Measurements from ENCODE around the gene SLC24A5.

Gene SLC24A5

GRCh38 chr15:48112242-48112641 lies 8.5 kb upstream of the SLC24A5 start:
- peak in 1 of 2 experiments; percentile 5 for DNase-seq (ENCODE audit: low read depth in 2 of 2)

GRCh38 chr15:48119277-48119676 lies 1.5 kb upstream of the SLC24A5 start:
- no peak for DNase-seq (ENCODE audit: low read depth in 2 of 2)

GRCh38 chr15:48121849-48122248 lies 1.1 kb downstream of the SLC24A5 start:
- DNase-seq (ENCODE audit: low read depth in 2 of 2), result no peak

GRCh38 chr15:48126667-48127355 lies 6.0 kb downstream of the SLC24A5 start:
- DNase-seq (ENCODE audit: low read depth in 2 of 2), result no peak

GRCh38 chr15:48131324-48131723 lies 10.5 kb downstream of the SLC24A5 start:
- no peak for DNase-seq (ENCODE audit: low read depth in 2 of 2)

- DNase-seq (ENCODE audit: low read depth in 2 of 2), result no peak
Measured at GRCh38 chr15:48132874-48133273, 12.1 kb downstream of the SLC24A5 start.

GRCh38 chr15:48143856-48144255 lies 23.1 kb downstream of the SLC24A5 start:
- DNase-seq (ENCODE audit: low read depth in 2 of 2), result peak in 1 of 2 experiments; percentile 11

- DNase-seq (ENCODE audit: low read depth in 2 of 2), result peak in 1 of 2 experiments; percentile 5
Measured at GRCh38 chr15:48144889-48145288, 24.1 kb downstream of the SLC24A5 start.

GRCh38 chr15:48145923-48146322 lies 25.1 kb downstream of the SLC24A5 start:
- DNase-seq (ENCODE audit: low read depth in 2 of 2), result no peak

GRCh38 chr15:48147358-48147757 lies 26.6 kb downstream of the SLC24A5 start:
- DNase-seq (ENCODE audit: low read depth in 2 of 2), result no peak

GRCh38 chr15:48149858-48150257 lies 29.1 kb downstream of the SLC24A5 start:
- peak; percentile 32 to 40 for DNase-seq (ENCODE audit: low read depth in 2 of 2)

- DNase-seq (ENCODE audit: low read depth in 2 of 2), result no peak
Measured at GRCh38 chr15:48153526-48153925, 32.7 kb downstream of the SLC24A5 start.

- DNase-seq (ENCODE audit: low read depth in 2 of 2), result no peak
Measured at GRCh38 chr15:48168616-48169015, 47.8 kb downstream of the SLC24A5 start.

GRCh38 chr15:48170981-48171380 lies 50.2 kb downstream of the SLC24A5 start:
- DNase-seq (ENCODE audit: low read depth in 2 of 2), result no peak

GRCh38 chr15:48175126-48175525 lies 54.3 kb downstream of the SLC24A5 start:
- no peak for DNase-seq (ENCODE audit: low read depth in 2 of 2)

GRCh38 chr15:48176112-48176511 lies 55.3 kb downstream of the SLC24A5 start:
- no peak for DNase-seq (ENCODE audit: low read depth in 2 of 2)

- DNase-seq (ENCODE audit: low read depth in 2 of 2), result no peak
Measured at GRCh38 chr15:48176957-48177356, 56.2 kb downstream of the SLC24A5 start.

- no peak for DNase-seq (ENCODE audit: low read depth in 2 of 2)
Measured at GRCh38 chr15:48177383-48177765, 56.6 kb downstream of the SLC24A5 start.

GRCh38 chr15:48177766-48178647 lies 57.2 kb downstream of the SLC24A5 start, which contains the start of gene MYEF2:
Gene MYEF2, minus strand, starts transcription at chr15:48178295. Its CDS starts 58 bp downstream, at chr15:48178237.
- DNase-seq (ENCODE audit: low read depth in 2 of 2), result peak; percentile 29 to 46

- DNase-seq (ENCODE audit: low read depth in 2 of 2), result no peak
Measured at GRCh38 chr15:48178648-48178931, 57.8 kb downstream of the SLC24A5 start.

- DNase-seq (ENCODE audit: low read depth in 2 of 2), result no peak
Measured at GRCh38 chr15:48182749-48183148, 62.0 kb downstream of the SLC24A5 start.

- DNase-seq (ENCODE audit: low read depth in 2 of 2), result no peak
Measured at GRCh38 chr15:48185529-48185928, 64.7 kb downstream of the SLC24A5 start.

GRCh38 chr15:48186271-48186670 lies 65.5 kb downstream of the SLC24A5 start:
- no peak for DNase-seq (ENCODE audit: low read depth in 2 of 2)

Data from fibroblast of skin of left quadriceps (primary cell).